CD4-positive, alpha-beta T cell treated with Interleukin-12 subunit alpha and Interleukin-12 subunit beta, for 1 hour (primary cell): ENCODE data around the gene CD276.
"Not testable (repeated sequence)": the region's sequence is repeated elsewhere in the genome, so short reads cannot be mapped to it uniquely, and the experiment has no call there.

Source experiments
- DNase-seq: peaks from one replicate; pipeline ENCODE4 v3.0.0-alpha.2; 2020

CD276 gene

DNA sequence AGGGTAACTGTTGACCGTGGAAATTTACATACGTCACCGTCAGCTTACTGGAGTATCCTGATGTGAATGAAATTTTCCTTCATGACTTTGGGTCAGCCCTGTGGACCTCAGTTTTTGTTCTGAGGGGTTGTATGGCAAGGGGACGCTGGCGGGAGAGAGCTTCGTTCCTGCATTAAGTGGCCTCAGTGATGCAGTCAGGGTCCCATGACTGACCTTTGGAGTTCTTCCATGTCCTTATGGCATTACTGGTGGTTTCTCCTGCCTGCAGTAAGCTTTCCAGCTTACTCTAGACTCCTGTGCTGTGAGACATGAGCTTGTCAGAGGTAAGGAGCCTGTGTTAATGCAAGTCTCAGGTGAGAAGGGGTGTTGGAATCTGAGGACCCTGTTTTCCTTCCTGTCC lies 1.8 kb downstream of the CD276 start:
- no peak for DNase-seq

- DNase-seq, result no peak
These were observed 2.6 kb downstream of the CD276 start for GRCh38 chr15:73686781-73687256.

DNA sequence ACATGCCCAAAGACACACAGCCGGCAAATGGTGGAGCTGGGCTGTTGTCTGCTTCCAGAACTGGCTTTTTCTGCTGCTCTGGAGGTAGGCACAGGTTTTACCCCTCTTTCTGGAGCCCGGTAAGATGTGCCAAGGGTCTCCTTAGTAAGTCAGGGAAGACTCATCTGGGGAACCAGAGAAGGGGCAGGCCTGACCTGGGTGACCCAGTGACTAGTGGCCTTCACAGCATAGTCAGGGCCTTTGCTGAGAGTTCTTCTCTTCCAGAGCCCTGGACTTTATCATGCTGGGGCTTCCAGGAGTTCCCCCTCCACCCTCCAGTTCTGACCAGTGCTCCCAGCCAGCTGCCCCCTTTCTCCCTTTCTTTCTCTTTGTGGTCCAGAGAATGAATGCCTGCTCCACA lies 3.2 kb downstream of the CD276 start:
- no peak for DNase-seq

DNA sequence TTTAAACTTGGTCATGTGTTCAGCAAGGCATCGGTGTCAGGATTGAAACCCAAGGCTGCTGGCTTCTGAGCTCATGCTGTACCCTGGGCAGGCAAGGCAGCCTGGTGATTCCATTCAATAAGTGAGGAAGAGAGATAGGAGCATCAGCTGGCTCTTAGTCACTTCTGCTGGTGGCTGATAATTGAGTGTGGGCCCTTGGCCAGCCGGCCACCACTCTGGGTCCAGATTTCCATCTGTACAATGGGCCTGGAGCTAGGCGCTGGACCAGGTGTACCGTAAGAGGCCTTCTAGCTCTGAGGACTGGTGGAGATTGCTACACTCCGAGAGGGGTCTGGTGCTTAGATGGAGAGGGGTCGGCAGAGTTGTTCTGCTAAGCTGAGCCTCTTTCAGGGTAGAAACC lies 4.3 kb downstream of the CD276 start:
- no peak for DNase-seq

GRCh38 chr15:73691396-73691795 lies 7.2 kb downstream of the CD276 start:
- no peak for DNase-seq

GRCh38 chr15:73694419-73694818 lies 10.2 kb downstream of the CD276 start:
- DNase-seq, result no peak

DNA sequence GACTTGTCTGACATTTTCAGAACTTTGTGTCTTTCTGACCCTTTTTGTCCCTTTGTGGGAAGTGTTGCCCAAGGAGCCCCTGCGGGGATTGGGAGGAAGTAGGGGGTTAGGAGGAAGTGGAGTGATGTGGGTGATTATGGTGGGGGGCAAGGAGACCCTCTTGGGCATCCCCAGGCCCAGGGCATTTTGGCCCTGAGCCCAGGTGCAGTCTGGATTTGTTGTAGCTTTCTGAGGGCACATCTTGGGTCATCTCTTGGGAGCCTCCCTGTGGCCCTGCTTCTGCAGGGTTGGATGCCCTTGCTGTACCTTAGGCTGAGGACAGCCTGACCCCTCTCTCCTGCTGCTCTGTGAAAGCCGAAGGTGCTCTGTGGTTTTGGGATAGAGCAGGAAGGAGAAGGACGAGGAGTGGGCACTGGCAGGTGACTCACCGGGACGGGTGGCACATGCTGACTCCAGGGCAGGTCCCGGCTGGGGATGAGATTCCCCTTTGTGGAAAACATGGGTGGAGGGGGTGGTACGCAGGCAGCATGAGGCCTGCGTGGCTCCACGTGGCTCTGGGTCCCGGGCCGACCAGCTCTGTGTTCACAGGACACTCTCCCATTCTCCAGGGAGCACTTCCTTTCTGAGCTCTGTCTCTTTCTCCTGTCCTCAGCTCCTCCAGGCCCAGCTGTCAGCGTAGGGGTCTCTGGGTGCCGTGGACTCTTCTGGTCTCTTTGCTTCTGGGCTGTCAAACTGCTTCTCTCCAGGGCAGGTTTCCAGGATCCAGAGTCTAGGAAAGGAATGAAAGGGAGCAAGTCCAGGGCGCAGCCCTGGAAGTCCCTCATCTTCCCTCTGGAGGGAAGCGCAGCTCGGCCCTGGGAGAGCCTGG lies 11.8 kb downstream of the CD276 start:
- no peak for DNase-seq

GRCh38 chr15:73696641-73697001 lies 12.4 kb downstream of the CD276 start:
- no peak for DNase-seq

- peak; percentile 77 for DNase-seq
These were observed 12.9 kb downstream of the CD276 start for GRCh38 chr15:73697033-73697467.

DNA sequence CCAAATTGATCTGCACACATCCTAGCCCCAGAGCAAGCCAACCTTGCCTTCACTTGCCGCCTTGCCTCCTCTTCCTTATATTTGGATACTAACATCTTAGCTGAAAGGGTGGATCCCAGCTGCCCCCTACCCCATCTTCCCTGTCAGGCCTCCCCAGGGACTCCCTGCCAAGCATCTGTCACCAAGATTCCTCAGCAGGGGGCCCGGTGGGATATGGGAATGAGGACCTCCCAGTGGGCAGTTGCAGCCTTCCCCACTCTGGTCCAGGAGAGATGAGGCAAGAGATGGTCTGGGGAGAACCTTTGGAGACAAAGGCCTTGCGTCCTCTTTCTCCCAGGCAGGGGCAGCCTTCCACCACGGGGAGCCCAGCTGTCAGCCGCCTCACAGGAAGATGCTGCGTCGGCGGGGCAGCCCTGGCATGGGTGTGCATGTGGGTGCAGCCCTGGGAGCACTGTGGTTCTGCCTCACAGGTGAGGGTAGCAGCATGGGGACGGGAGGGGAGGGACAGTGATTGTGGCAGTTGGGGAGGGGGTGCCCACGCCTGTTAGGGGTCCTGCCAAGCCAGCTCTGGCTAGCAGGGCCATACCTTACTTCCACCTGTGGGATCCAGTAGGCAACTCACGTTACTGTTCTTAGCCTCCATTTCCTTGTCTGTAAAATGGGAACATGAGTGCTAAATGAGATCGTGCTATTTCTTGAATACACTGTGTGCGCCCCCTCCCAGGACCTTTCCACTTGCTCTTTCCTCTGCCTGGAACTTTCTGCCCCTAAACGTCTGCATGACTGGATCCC lies 15.3 kb downstream of the CD276 start:
- no peak for DNase-seq

GRCh38 chr15:73700041-73700842 lies 16.1 kb downstream of the CD276 start:
- DNase-seq, result peak; percentile 78

GRCh38 chr15:73702311-73703239 lies 18.4 kb downstream of the CD276 start:
- not testable (repeated sequence) for DNase-seq

GRCh38 chr15:73703601-73704000 lies 19.4 kb downstream of the CD276 start:
- DNase-seq, result not testable (repeated sequence)

DNA sequence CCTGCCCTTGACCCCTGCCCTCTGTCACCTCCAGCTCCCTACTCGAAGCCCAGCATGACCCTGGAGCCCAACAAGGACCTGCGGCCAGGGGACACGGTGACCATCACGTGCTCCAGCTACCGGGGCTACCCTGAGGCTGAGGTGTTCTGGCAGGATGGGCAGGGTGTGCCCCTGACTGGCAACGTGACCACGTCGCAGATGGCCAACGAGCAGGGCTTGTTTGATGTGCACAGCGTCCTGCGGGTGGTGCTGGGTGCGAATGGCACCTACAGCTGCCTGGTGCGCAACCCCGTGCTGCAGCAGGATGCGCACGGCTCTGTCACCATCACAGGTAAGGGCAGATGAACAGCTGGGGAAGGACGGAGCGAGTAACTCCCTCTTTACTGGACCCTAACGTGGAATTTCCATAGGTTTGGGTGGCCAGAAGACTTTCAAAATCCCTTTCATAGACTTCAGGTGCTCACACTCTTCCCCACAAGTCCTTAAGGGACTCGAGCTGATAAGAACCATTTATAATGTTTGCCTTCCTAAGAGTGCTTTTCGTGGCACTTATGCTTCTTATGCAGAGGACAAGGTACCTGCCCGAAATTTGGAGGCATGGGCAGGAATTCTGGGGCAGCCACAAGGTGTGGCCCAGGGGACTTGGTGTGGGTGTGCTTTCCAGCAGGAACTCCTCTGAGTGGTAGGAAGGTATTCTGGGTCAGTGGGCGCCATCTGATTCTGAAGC lies 20.1 kb downstream of the CD276 start:
- not testable (repeated sequence) for DNase-seq

- peak; percentile 59 for DNase-seq
These were observed 20.9 kb downstream of the CD276 start for GRCh38 chr15:73704869-73705645.

DNA sequence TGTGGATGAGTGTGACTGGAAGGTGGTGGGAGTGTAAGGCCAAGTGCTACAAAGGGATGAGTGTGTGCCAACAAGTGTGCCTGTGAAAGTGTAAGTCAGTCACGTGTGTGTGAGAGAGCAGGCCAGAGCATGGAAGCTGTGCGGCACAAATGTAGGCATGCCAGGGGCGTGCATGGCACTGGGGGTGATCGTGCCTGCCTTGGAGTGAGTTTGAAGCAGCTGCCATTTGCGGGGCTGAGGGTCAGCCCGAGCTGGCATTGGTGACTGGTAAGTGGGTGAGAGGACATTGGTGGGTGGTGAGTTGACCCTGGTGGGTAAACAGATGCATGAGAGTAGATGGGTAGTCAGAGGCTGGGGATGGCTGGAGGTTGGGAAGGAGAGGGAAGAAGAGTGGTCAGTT lies 24.5 kb downstream of the CD276 start:
- no peak for DNase-seq

GRCh38 chr15:73709241-73709640 lies 25.1 kb downstream of the CD276 start:
- no peak for DNase-seq

DNA sequence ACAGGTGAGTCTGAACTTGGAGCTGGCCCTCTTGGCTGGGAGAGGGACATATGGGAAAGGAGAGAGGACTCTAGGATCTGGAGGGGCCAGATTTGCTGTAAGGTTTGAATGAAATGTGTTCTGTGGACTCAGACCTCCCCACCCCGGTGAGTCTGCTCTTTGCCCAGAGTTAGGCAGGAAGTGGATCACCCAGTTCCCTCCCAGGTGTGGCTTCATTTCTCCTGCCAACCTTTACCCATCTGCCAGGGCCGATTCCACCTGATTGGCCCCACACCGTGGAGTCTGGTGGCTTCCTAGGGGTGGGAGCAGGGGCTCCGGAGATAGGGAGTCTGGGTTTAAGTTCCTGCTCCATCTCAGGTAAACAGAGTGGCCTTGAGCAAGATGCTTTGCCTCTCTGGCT lies 25.5 kb downstream of the CD276 start:
- no peak for DNase-seq

DNA sequence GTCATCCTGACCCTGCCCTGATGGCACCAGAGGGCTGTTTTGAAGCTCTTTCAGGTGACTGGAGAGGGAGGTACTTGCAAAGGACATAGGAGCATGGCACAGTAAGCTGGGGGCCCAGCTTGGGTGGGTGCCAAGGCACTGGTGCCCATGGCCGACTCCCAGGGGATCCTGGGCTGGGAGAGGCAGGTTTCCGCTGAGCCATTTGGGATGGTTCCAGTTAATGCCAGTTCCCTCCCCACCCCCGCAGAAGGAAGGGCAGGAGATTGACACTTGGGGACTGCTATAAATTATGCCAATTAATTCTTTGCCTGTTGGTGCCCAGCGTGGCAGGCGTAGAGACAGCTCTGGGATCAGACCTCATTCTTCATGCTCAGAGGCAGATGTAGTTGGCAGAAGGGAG lies 26.1 kb downstream of the CD276 start:
- DNase-seq, result no peak

DNA sequence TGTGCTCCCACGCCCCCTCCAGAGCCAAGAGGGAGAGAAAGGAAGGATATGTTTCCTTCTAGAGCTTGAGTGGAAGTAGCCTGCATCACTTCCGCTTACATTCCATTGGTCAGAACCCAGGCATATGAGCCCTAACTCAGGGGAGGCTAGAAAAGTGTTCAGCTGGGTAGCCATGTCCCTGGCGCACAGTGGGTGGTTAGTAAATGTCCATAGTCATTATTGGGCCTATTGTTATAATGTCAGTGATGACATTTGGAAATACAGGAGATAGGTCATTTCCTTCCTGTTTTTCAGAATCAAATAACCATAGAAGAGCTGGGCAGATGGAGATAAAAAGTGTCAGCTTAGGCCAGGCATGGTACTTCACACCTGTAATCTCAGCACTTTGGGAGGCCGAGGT lies 27.3 kb downstream of the CD276 start:
- no peak for DNase-seq
